ENCODE measurements around the gene CUL2. TPM values are rescaled to one million over a fixed set of nuclear protein-coding genes. Genes with fewer than 3 reads are reported as not detected.

CUL2 gene
- total RNA-seq, 2 donors from 2014 or later, result 27.3 to 49.7 TPM

GRCh38 chr10:35019041-35020024 is 70.8 kb downstream of the CUL2 start:
- Mint-ChIP-seq H3K9me3 (no peaks in the 10 kb centered on the region), H3K4me1 (peaks cover 7% of the 10 kb centered on the region), H3K36me3 (ENCODE audit: low read depth) (peaks cover 68% of the 10 kb centered on the region), H3K27ac (peak overlapping the region; percentile 26), H3K4me3 (no peak overlapping the region), H3K27me3 (no peaks in the 10 kb centered on the region)
- peak; percentile 60 for ATAC-seq (replicated peaks)

GRCh38 chr10:35017608-35018007 is 72.5 kb downstream of the CUL2 start:
- Mint-ChIP-seq H3K4me1 (peaks cover 7% of the 10 kb centered on the region), H3K27me3 (no peaks in the 10 kb centered on the region), H3K36me3 (ENCODE audit: low read depth) (peaks cover 68% of the 10 kb centered on the region), H3K4me3 (no peak overlapping the region), H3K27ac (peak overlapping the region; percentile 23), H3K9me3 (no peaks in the 10 kb centered on the region)
- ATAC-seq (replicated peaks), result peak; percentile 85

GRCh38 chr10:35015843-35016408 is 74.2 kb downstream of the CUL2 start:
- Mint-ChIP-seq H3K36me3 (ENCODE audit: low read depth) (peaks cover 73% of the 10 kb centered on the region), H3K27ac (peak overlapping the region; percentile 38)
- ATAC-seq (replicated peaks), result no peak

DNA sequence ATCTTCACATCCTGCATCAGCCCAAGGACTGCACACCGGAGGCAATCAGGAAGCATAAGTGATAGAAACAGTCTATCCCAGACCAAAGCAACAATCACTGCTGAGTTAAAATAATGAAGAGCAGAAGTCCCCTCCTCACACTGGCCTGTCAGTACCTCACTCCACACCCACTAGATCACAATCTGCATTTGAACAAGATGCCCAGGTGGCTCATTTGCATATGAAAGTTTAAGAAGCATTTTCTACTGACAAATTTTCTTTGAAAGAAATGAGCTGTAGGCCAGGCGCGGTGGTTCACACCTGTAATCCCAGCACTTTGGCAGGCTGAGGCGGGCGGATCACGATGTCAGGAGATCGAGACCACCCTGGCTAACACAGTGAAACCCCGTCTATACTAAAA is 77.4 kb downstream of the CUL2 start:
- H3K4me1 Mint-ChIP-seq, result no peaks in the 10 kb centered on the region
- no peak for ATAC-seq (replicated peaks)
- H3K36me3 Mint-ChIP-seq (ENCODE audit: low read depth), result peaks cover 84% of the 10 kb centered on the region
- H3K9me3 Mint-ChIP-seq, result no peaks in the 10 kb centered on the region
- H3K27me3 Mint-ChIP-seq, result no peaks in the 10 kb centered on the region
- H3K4me3 Mint-ChIP-seq, result no peak overlapping the region
- H3K27ac Mint-ChIP-seq, result no peak overlapping the region

More at GRCh38 chr10:35015843-35016408, 74.2 kb downstream of the CUL2 start:
- Mint-ChIP-seq H3K4me3 (no peak overlapping the region), H3K4me1 (peaks cover 7% of the 10 kb centered on the region), H3K27me3 (no peaks in the 10 kb centered on the region), H3K9me3 (no peaks in the 10 kb centered on the region)

GRCh38 chr10:35011771-35012191 is 78.4 kb downstream of the CUL2 start:
- H3K4me3 Mint-ChIP-seq, result no peak overlapping the region
- no peak for ATAC-seq (replicated peaks)
- no peaks in the 10 kb centered on the region for H3K9me3 Mint-ChIP-seq
- H3K36me3 Mint-ChIP-seq (ENCODE audit: low read depth), result peaks cover 74% of the 10 kb centered on the region
- no peaks in the 10 kb centered on the region for H3K4me1 Mint-ChIP-seq
- H3K27ac Mint-ChIP-seq, result peak overlapping the region; percentile 3
- no peaks in the 10 kb centered on the region for H3K27me3 Mint-ChIP-seq

GRCh38 chr10:35007858-35008301 is 82.3 kb downstream of the CUL2 start:
- Mint-ChIP-seq H3K36me3 (ENCODE audit: low read depth) (peaks cover 35% of the 10 kb centered on the region), H3K27ac (no peak overlapping the region), H3K4me1 (no peaks in the 10 kb centered on the region), H3K9me3 (no peaks in the 10 kb centered on the region), H3K4me3 (no peak overlapping the region), H3K27me3 (no peaks in the 10 kb centered on the region)
- ATAC-seq (replicated peaks), result no peak

- Mint-ChIP-seq H3K36me3 (ENCODE audit: low read depth) (peaks cover 25% of the 10 kb centered on the region), H3K9me3 (no peaks in the 10 kb centered on the region), H3K4me3 (no peak overlapping the region), H3K4me1 (no peaks in the 10 kb centered on the region), H3K27me3 (no peaks in the 10 kb centered on the region), H3K27ac (no peak overlapping the region)
- ATAC-seq (replicated peaks), result no peak
Observed at GRCh38 chr10:35006836-35007235, 83.3 kb downstream of the CUL2 start.

DNA sequence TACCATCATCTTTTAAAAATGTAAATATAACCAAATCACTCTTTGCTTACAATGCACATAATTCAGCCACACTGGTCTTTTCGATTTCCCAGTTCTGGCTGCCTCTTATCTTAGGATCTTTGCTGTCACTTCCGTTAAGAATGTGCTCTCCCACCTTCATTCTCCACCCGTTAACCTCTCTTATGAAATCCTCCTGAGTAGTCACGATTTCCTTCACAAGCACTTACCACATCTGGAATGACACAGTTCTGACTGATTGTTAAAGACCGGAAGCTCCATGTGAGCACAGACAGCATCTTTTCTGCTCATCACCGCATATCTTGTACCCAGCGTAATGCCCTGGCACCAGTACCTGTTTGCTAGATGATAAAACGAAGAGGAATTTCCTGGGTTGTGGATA is 84.3 kb downstream of the CUL2 start:
- Mint-ChIP-seq H3K9me3 (no peaks in the 10 kb centered on the region), H3K27ac (no peak overlapping the region), H3K4me3 (no peak overlapping the region), H3K4me1 (no peaks in the 10 kb centered on the region), H3K27me3 (no peaks in the 10 kb centered on the region), H3K36me3 (ENCODE audit: low read depth) (peaks cover 17% of the 10 kb centered on the region)
- ATAC-seq (replicated peaks), result no peak

- Mint-ChIP-seq H3K9me3 (no peaks in the 10 kb centered on the region), H3K4me1 (no peaks in the 10 kb centered on the region), H3K27me3 (no peaks in the 10 kb centered on the region), H3K36me3 (ENCODE audit: low read depth) (peaks cover 7% of the 10 kb centered on the region), H3K27ac (no peak overlapping the region), H3K4me3 (no peak overlapping the region)
- no peak for ATAC-seq (replicated peaks)
Observed at GRCh38 chr10:35004651-35005050, 85.5 kb downstream of the CUL2 start.

DNA sequence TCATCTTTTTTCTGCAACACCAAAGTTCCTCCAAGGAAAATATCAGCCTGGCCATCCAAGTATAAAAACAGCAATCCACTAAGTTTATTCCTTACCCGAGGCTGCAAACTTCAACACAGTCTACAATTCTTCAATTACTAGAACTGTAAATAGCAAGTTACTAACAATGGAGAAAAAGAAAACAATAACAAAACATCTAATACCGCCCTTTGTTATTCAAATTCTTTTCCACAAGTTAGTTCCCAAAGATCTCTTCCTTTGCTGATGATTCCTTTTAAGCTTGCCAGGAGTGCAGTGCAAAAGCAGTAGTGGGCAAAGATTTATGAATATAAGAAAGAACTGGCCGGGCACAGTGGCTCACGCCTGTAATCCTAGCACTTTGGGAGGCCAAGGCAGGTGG is 86.2 kb downstream of the CUL2 start:
- Mint-ChIP-seq H3K9me3 (no peaks in the 10 kb centered on the region), H3K27ac (no peak overlapping the region), H3K4me3 (no peak overlapping the region), H3K4me1 (no peaks in the 10 kb centered on the region), H3K27me3 (no peaks in the 10 kb centered on the region), H3K36me3 (ENCODE audit: low read depth) (peaks cover under 1% of the 10 kb centered on the region)
- no peak for ATAC-seq (replicated peaks)

GRCh38 chr10:35000936-35001335 is 89.2 kb downstream of the CUL2 start:
- no peaks in the 10 kb centered on the region for H3K9me3 Mint-ChIP-seq
- no peak overlapping the region for H3K4me3 Mint-ChIP-seq
- H3K27ac Mint-ChIP-seq, result no peak overlapping the region
- no peak for ATAC-seq (replicated peaks)
- no peaks in the 10 kb centered on the region for H3K36me3 Mint-ChIP-seq (ENCODE audit: low read depth)
- H3K27me3 Mint-ChIP-seq, result no peaks in the 10 kb centered on the region
- H3K4me1 Mint-ChIP-seq, result no peaks in the 10 kb centered on the region

GRCh38 chr10:34999532-34999931 is 90.6 kb downstream of the CUL2 start:
- Mint-ChIP-seq H3K4me3 (no peak overlapping the region), H3K9me3 (no peaks in the 10 kb centered on the region), H3K36me3 (ENCODE audit: low read depth) (no peaks in the 10 kb centered on the region), H3K27ac (no peak overlapping the region), H3K4me1 (peaks cover 2% of the 10 kb centered on the region), H3K27me3 (no peaks in the 10 kb centered on the region)
- ATAC-seq (replicated peaks), result no peak

DNA sequence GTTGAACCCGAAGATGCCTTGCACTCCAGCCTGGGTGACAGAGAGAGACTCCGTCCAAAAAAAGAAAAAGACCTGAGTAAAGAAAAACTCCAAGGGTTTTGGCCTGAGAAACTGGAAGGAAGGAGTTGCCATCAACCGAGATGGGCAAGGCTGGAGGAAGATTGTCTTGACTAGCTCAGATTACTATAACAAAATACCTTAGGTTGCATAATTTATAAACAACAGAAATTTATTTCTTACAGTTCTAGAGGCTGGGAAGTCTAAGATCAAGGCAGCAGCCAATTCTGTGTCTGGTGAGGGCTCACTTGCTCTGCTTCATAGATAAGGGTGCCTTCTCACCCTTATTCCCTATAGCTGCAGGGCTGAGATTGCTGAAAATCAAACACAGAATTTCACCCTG is 91.2 kb downstream of the CUL2 start:
- Mint-ChIP-seq H3K27ac (no peak overlapping the region), H3K27me3 (no peaks in the 10 kb centered on the region), H3K4me3 (no peak overlapping the region), H3K9me3 (no peaks in the 10 kb centered on the region), H3K4me1 (peaks cover 6% of the 10 kb centered on the region), H3K36me3 (ENCODE audit: low read depth) (no peaks in the 10 kb centered on the region)
- ATAC-seq (replicated peaks), result no peak

- Mint-ChIP-seq H3K27ac (peak overlapping the region; percentile 36), H3K27me3 (no peaks in the 10 kb centered on the region), H3K4me3 (no peak overlapping the region), H3K9me3 (no peaks in the 10 kb centered on the region), H3K36me3 (ENCODE audit: low read depth) (no peaks in the 10 kb centered on the region), H3K4me1 (peaks cover 6% of the 10 kb centered on the region)
- ATAC-seq (replicated peaks), result no peak
Observed at GRCh38 chr10:34996843-34997242, 93.3 kb downstream of the CUL2 start.

DNA sequence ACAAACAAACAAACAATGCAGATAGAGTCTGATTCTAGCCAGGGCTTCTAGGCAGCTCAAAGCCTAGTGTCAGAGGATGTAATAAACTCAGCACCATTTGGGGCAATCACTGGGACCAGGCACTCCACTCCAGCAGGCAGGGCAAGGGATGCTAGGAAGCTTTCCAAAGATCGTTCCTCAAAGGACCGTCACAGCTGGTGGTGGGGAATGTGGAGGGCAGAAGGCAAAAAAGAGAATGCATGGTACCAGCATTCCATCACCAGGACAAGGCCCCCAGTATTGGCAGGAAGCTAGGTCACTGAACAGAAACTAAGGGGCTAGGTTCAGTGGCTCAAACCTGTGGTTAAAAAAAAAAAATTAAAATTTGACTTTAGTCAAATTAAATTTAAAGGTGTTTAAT is 94.2 kb downstream of the CUL2 start:
- peak overlapping the region; percentile 36 for H3K27ac Mint-ChIP-seq
- no peaks in the 10 kb centered on the region for H3K9me3 Mint-ChIP-seq
- no peaks in the 10 kb centered on the region for H3K36me3 Mint-ChIP-seq (ENCODE audit: low read depth)
- no peaks in the 10 kb centered on the region for H3K27me3 Mint-ChIP-seq
- no peak overlapping the region for H3K4me3 Mint-ChIP-seq
- peaks cover 6% of the 10 kb centered on the region for H3K4me1 Mint-ChIP-seq
- ATAC-seq (replicated peaks), result no peak

All from activated T-helper 17 cell treated with anti-CD3 and anti-CD28 coated beads, Interleukin-2, amount 50 U/mL, for 72 hours (primary cell).